Measurements from ENCODE around the gene PPP1CB.
"Not testable (repeated sequence)": the region's sequence is repeated elsewhere in the genome, so short reads cannot be mapped to it uniquely, and the experiment has no call there.

The PPP1CB gene

DNA sequence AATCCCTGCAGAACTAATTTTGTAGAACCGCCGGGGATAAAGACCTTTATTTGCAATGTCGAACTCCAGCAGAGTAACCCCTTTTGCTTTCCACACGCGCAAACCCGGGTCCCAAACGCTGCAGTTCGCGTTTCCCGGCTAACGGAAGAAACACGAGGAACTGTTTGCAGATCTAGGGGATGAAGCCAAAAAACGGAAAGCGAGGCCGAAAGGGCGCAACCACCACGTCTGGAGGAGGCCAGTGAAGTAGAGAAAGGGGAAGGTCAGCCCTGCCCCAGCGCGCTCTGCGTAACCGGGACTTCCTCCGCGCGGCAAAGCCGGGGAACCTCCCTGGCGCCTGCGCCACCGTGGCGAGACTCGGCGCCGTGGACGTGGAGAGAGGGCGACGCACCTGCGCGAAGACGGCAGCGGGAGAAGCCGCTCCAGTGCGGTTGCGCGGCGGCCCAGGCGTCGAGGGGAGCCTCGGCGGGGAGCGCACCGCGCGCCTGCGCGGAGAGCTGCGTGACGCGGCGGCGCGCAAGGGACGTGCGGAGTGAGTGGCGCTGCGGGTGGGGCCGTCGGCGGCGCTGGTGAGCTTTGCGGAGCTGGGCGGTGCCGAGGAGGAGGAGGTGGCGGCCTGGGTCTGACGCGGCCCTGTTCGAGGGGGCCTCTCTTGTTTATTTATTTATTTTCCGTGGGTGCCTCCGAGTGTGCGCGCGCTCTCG lies at the start of gene PPP1CB:
Gene PPP1CB (plus strand): TSS at position 579 of the 704 bp plus-strand sequence. CDS start 295 bp downstream, outside the sequence.
- peak; percentile 97 for DNase-seq

DNA sequence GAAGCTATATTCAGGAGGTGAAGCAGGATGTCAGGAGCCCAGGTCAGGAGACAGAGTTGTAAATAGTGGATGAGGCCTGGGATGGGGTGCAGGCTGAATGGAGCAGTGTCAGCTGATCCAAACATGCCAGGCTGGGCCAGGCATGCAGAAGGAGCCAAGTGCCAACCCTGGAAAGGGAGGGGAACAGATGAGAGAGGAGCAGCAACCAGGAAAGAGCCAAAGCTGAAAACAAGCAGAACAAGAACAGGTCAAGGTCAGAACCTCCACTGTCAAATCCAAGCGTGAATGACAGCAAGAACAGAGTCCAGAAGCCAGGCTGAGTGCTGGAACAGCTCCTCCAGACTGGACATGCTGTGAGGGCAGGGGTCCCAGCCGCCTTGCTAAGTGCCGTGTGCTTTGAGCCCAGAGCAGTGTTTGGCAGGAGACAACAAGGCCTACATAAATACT lies 49.2 kb upstream of the PPP1CB start:
- no peak for DNase-seq

DNA sequence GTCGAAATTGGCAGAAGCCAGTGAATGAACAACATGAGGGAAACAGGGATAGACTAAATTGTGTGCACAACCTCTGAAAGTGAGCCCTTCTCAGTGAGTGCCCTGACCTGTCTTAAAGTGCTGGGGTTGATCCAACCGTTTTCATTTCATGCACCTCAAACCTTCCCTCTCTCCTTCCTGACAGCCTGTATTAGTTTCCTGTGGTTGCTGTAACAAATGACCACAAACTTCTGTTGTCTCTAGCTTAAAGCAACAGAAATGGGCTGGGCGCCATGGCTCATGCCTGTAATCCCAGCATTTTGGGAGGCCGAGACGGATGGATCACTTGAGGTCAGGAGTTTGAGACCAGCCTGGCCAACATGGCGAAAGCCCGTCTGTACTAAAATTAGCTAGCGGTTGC lies 48.8 kb upstream of the PPP1CB start:
- DNase-seq = no peak

DNA sequence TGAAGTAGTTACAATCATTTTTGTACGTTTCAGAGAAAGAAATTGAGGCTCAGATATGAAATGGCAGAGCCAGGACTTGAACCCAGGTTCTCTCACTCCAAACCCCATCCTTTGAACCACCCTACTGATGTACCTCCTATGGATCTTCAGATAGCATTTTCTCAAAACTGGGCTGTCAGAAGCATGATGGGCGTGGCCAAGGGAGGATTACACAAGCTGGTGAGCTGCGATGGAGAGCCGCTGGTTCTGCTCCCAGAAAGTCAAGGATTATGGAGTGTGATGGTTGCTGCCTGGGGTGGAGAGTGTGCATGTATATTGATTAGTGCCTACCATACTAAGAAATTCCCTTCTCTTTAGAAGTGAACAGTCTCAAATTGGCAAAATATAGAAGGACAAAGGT lies 47.0 kb upstream of the PPP1CB start:
- no peak for DNase-seq

DNA sequence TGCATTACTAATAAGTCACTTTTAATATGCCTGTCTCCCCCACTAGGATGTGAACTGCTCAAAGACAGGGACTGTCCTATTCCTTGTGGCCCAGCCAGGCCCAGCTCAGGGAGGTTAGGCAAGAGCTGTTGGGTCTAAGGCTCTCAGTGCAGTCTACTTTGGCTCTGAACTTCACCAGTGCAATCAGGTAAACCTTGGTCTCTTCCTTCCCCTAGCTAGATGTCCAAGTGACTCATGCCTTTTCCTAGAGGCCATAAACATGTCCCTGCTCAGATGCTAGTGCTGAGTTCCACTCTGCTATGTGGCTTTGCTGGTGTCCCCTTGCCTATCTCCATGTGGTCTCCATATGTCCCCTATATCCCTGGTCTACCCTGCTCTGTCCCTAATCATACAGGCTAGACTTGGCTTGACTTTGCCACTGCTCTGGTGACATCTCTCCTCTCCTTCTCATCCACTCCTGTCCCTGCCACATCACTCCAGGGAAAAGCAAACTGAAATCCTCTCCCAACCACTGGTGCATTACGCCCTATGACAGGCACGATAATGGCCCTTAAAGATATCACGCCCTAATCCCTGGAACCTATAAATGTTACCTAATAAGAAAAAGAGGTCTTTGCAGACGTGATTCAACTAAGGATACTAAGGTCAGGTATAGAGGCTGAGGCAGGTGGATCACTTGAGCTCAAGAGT lies 45.7 kb upstream of the PPP1CB start:
- no peak for DNase-seq

DNA sequence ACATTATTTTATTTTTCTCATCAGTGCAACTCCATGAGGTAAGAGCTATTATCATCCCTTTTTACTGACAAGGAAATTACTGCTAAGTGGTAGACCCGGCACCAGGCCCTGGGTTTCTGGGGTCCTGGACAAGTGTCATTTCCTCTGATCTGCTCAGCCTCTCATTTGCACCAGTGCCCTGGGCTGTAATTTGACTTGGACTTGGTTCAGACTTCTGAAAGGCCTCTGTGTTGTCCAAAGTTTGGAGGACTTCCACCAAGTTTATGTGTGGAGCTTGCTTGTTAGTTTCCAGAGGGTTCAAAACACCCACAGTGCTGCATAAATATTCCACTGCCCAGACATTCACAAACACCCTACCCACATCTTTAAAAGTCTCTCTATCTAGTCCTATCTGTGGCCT lies 44.0 kb upstream of the PPP1CB start:
- no peak for DNase-seq

DNA sequence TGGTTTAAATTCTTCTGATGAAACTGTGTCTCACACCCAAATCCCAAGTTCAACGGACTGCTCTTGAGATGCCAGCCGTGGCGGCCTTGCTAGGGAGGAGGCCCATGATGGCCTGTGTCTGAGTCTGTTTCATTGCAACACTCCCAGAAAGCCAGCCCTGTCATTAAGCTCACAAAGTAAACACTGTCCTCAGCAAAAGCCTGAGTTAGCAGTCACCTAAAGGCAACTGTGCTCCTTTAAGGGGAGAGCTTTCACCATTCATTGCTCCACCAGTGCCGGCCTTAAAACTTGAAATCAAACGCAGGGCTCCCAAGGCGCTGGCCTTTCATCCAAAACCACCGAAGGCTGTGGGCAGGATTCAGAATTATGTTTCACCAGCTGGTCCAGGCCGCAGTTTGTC lies 42.5 kb upstream of the PPP1CB start:
- DNase-seq = no peak

DNA sequence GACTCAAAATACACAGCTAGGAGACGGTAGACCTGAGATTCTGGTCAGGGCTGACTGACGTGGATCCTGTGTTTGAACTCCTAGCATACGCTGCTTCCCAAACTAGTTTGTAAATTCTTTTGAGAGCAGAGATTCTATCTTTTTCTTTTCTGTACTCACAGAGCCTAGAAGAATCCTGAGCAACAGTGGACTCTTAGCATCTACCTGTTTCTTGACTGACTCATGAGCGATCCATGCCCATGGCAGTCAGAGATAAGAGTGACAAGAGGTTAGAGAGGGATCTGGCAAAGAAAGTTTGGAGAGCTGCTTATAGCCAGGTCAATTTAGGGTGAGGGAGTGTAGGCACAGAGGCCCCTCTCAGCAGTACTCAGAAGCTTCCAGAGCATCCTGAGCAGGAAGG lies 41.1 kb upstream of the PPP1CB start:
- no peak for DNase-seq

DNA sequence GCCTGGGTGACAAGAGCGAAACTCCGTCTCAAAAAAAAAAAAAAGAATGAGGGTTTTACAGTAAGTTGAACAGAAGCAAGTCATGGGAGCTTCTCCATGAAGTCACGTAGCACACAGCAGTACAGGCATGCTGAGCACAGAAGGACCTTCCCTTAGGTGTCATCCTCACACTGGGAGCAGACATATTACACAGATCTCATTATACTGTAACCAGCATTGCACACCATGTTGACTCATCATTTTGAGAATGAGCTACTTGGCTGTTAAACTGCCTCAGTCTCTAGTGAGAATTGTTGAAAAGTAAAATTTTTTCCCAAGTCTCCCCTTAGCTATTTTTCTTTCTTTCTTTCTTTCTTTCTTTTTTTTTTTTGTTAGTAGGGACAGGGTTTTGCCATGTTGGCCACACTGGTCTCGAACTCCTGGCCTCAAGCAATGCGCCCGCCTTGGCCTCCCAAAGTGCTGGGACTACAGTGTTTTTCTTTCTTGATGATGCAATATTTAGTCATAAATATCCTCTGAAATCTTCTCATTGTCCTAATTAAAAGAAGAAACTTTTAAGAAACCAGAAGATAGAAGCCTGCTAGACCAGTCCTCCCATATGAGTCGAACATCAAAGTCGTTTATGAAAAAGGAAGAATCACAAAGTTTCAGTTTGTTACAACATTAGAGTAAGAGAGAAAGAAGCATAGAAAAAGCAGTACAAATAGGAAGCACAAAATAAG lies 37.9 kb upstream of the PPP1CB start:
- DNase-seq = peak; percentile 62

DNA sequence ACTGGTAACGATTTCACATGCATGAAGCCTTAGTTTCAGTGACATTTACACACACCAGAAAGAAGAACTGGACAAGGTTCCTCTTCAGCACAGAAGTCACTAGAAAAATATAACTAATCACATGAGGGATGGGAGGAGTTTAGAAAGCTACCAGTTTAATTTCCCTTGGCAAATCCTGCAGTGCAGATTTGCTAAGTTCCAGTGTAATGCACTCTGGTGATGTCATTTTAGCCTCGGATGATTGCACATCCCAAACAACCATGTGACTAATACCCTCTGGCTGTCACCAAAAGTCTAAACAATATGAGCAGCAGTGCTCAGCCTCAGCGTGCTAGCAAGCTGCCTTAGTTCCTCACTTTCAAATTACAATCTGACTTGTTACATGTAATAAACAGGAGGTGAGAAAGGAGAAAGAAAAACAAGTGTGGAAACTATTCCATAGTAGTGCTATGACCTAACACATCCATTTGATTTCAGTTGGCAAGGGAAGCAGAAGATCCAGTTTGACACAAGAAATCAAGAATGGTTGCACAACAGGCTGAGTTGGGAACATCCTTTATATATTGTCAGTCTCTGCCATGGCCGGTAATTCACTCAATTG lies 35.3 kb upstream of the PPP1CB start:
- peak; percentile 95 for DNase-seq

DNA sequence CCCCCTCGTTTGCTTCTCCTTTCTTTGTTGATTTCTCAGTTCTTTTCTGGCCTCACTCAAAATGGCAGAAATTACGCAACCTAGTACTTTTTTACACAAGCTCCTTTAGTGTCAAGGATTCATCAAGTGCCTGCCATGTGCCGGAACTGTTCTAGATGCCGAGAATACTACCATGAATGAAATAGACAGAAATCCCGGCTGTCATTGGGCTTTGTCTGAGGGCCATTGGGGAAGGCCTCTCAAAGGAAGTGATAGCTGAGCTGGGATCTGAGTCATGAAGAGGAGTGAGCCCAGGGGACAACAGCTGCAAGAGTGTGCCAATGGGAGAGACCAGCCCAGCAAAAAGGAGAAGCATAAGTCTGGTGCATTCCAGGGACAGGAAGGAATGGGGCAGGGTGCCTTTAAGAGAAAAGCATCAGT lies 34.3 kb upstream of the PPP1CB start:
- DNase-seq = peak; percentile 89

DNA sequence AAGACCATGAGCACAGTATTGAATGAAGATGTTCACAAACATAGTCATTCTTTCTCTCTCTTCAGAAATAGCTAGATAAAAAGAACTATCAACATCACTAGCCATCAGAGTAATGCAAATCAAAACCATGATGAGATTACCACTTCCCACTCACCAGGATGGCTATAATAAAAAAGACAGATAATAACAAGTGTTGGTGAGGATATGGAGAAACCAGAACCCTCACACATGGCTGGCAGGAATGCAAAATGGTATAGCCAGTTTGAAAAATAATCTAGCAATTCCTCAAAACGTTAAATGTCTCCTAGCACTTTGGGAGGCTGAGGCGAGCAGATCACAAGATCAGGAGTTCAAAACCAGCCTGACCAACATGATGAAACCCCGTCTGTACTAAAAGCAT lies 31.3 kb upstream of the PPP1CB start:
- DNase-seq = no peak

DNA sequence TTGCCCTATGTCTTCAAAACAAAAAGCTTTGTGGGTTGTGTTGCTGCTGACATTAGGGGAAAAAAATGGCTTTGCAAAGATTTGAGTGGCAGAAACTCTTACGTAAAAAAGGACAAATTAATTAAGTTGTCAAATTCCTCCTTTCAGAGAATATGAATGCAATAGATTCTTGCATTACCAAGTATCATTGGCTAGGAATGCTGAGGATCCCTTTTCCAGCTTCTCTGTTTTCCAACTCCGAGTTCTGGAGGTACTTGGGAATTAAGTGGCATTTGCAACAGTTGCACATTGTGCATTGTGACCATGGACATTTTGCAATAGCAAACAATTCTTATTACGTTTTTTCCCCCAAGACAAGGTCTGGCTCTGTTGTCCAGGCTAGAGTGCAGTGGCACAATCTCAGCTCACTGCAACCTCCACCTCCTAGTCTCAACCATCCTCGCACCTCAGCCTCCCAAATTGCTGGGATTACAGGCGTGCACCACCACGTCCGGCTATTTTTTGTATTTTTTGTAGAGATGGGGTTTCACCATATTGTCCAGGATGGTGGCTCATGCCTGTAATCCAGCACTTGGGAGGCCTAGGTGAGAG lies 29.9 kb upstream of the PPP1CB start:
- DNase-seq = no peak

DNA sequence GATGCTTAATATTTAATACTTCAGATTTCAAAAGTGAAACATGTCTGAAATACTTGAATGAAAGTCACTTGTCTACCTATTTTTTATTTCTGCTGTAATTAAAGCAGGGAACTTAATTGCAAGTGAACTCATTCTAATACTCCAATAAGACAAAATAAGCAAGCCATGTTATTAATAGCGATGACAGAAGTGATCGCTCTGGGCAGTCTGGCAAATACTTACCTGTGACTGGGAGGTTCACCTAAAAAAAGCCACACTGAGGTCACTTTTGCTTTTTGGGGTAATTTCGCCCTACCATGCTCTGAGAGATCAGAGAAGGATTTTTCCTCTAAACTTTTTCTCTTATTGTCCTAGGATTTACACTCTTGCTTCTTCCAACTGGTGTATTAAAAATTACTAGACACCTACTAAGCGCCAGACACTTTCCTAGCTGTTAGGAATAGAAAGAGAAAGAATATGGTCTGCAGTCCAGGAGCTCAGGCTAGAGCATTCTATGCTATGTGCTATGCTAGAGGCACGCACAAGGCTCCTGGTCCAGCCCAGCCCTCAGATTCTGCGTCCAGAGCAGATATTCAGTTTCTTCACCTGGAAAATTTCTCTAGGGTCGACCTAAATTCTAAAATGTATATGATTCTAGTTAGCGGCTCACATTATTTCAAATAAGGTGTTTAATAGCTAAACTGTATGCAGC lies 26.5 kb upstream of the PPP1CB start:
- no peak for DNase-seq

DNA sequence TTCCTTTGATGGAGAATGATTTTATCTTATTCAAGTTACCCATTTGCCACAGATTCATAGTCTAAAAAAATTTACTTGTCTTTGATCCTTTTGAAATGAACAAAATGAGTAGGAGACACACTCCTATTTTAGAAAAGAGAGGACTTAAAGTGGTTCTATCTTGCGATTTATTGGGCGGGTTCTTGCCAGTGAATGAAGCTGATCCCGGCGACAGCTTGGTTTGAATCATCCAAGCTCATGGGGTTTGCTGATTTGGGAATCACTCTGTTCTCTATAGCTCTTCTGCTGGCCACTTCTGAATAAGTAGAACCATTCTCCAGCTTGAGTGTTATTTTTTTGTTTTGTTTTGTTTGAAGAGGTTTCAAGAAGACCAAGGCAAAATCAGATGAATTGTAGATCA lies 25.5 kb upstream of the PPP1CB start:
- DNase-seq = no peak

DNA sequence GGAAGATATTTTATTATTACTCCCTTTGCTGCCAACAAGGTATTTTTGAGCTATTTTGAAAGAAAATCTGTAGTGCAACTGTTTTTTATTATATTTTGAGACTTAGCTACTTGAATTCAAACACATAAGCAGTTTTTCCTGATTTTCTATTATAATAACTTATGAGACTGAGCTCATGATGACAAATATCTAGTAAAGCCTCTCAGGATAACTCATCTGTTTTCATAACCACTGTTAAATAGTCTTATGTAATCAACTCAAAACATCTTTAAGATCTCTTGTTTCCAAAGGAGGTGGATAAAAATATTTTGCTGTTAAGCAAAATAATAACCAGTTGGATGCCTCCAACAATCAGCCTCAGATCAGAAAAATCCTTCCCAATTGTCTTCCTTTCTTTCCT lies 21.9 kb upstream of the PPP1CB start:
- peak; percentile 49 for DNase-seq

DNA sequence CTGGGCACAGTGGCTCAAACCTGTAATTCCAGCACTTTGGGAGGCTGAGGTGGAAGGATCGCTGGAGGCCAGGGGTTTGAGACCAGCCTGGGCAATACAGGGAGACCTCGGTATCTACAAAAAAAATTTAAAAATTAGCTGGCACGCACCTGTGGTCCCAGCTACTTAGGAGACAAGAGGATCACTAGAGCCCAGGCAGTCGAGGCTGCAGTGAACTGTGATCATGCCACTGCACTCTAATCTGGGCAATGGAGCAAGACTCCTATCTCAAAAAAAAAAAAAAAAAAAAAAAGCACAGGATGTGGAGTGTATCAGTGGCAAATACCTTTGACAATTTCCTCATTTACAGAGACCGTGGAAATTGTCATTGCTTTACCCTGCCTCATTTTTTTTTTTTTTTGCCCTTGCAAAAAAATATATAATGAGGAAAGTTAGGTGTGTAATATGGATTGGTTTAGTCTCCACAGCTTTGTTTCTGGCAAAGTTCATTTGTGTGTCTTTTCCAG lies 20.9 kb upstream of the PPP1CB start:
- DNase-seq = no peak

DNA sequence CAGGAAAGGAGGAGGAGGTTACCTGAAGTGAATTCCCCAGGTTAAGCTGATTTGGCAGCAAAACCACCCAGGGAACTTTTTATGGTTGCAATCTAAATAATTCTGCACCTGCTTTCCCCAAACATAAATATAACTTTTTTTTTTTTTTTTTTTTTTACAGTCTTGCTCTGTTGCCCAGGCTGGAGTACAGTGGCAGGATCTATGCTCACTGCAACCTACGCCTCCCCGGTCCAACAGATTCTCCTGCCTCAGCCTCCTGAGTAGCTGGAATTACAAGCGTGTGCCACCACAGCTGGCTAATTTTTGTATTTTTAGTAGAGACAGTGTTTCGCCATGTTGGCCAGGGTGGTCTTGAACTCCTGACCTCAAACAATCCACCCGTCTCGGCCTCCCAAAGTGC lies 16.1 kb upstream of the PPP1CB start:
- no peak for DNase-seq

DNA sequence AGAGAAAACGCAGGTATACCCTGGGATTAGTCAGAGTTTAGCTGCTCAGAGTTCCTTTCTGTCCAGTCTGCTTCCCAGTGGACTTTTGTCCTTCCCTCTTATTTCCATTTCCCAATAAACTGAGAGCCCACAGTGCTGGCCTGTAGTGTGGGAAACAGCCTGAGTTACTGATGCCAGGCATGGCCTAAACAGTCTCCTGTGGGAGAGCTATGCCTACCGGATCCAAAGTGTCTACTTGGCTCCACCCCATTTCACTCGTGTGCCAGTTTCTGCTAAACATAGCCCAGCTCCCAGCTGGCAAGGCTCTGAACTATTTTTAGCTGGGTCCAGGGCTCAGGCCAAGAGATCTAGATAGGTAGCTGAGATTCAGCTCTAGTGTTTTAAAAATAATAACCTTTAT lies 15.6 kb upstream of the PPP1CB start:
- DNase-seq = no peak

DNA sequence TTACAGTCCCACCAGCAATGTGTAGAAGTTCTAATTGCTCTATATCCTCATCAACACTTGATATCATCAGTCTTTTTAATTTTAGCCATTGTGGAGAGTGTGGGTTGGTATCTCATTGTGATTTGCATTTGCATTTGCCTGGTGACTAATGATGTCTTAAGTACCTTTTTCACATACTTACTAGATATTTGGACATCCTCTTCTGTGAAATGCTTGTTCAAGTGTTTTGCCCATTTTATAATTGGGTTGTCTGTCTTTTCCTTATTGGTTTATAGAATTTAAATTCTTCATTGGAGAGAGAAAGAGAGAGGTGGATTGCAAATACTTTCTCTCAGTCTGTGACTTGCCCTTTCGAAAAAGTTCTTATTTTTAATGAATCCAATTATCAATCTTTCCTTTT lies 14.0 kb upstream of the PPP1CB start:
- DNase-seq = no peak

DNA sequence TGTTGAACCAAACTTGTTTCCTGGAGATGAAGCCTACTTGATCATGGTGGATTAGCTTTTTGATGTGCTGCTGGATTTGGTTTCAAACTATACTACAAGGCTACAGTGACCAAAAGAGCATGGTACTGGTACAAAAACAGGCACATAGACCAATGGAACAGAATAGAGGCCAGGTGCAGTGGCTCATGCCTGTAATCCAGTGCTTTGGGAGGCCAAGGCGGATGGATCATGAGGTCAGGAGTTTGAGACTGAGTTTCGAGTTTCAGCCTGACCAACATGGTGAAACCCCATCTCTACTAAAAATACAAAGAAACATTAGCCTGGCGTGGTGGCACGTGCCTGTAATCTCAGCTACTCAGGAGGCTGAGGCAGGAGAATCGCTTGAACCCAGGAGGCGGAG lies 9.0 kb upstream of the PPP1CB start:
- not testable (repeated sequence) for DNase-seq

DNA sequence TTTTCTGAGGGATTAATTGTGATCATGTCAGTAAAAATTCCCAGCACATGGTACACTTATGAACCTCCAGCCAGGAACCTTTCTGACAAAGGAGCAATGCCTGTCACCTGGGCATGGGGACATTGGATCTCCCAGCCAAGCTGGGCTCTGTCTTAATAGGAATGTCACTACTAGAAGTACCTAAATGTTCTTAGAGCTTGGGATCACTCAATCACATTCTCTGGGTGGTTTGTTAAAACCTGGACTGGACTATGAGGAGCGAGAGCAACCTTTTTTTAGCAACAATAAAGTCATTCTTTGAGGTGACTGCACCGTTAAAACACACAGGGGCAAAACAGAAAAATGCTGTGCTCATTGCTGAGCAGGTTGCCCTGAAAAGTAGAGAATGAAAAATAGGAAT lies 6.4 kb upstream of the PPP1CB start:
- no peak for DNase-seq

Data from HCEC 1CT (cell line).